Stimulated activated naive CD8-positive, alpha-beta T cell treated with anti-CD3 and anti-CD28 coated beads, Interleukin-15, Interleukin-2, amounts not matched to agents 100 U/mL and 50 U/mL, for 24 hours (primary cell): ENCODE measurements around the gene ZFP90.

ENCODE experiments used
- ATAC-seq: fragments of 150-1000 bp; cut with Tn5 transposase; one replicate; pipeline ENCODE4 v1.10.0; 2021
- DNase-seq: peaks from one replicate; pipeline ENCODE4 v3.0.0; 2021

ZFP90 gene

GRCh38 chr16:68590201-68590994, 51.3 kb downstream of the ZFP90 start:
- DNase-seq (peak; percentile 78), ATAC-seq (peak; percentile 83)

- DNase-seq (no peak), ATAC-seq (no peak)
These were observed 53.6 kb downstream of the ZFP90 start for GRCh38 chr16:68592466-68593337.

- DNase-seq (no peak), ATAC-seq (no peak)
These were observed 57.2 kb downstream of the ZFP90 start for GRCh38 chr16:68596266-68596665.

- no peak for ATAC-seq
- no peak for DNase-seq
These were observed 60.5 kb downstream of the ZFP90 start for GRCh38 chr16:68599586-68599985.

- no peak for DNase-seq
- peak; percentile 23 for ATAC-seq
These were observed 66.7 kb downstream of the ZFP90 start for GRCh38 chr16:68605746-68606145.

- DNase-seq (no peak), ATAC-seq (no peak)
These were observed 68.4 kb downstream of the ZFP90 start for GRCh38 chr16:68607443-68607842.

- DNase-seq (no peak), ATAC-seq (no peak)
These were observed 69.2 kb downstream of the ZFP90 start for GRCh38 chr16:68608330-68608729.

GRCh38 chr16:68612996-68613395, 73.9 kb downstream of the ZFP90 start:
- DNase-seq = no peak
- no peak for ATAC-seq

- DNase-seq (no peak), ATAC-seq (no peak)
These were observed 78.6 kb downstream of the ZFP90 start for GRCh38 chr16:68617734-68618133.
